HEK293 (cell line): Measurements from ENCODE around the gene KCNJ6.
A peak's percentile ranks its signal among the peaks of the same experiment; 100 is the strongest.

ENCODE experiments used
- EGR2 ChIP-seq: fragments of 450-650 bp; formaldehyde crosslinking; IDR thresholded peaks from 2 replicates; pipeline ENCODE4 v1.5.1; 2016; ENCODE audit warnings: low read depth, missing biosample characterization, missing genetic modification characterization
- GFI1B ChIP-seq: fragments of 450-650 bp; formaldehyde crosslinking; IDR thresholded peaks from 2 replicates; pipeline ENCODE4 v1.5.1; 2016; ENCODE audit warnings: missing biosample characterization, missing genetic modification characterization
- IKZF3 ChIP-seq: fragments of 450-650 bp; IDR thresholded peaks from 2 replicates; pipeline ENCODE4 v1.5.0; 2018; ENCODE audit warnings: missing biosample characterization, mild to moderate bottlenecking, missing genetic modification characterization, moderate library complexity
- PRDM10 ChIP-seq: fragments of 450-650 bp; formaldehyde crosslinking; IDR thresholded peaks from 2 replicates; pipeline ENCODE4 v1.5.1; 2016; ENCODE audit warnings: missing biosample characterization, missing genetic modification characterization
- REST ChIP-seq: fragments of 450-650 bp; formaldehyde crosslinking; IDR thresholded peaks from 2 replicates; pipeline ENCODE4 v1.5.1; 2016; ENCODE audit warnings: missing biosample characterization, missing genetic modification characterization
- SP7 ChIP-seq: fragments of 450-650 bp; formaldehyde crosslinking; IDR thresholded peaks from 2 replicates; pipeline ENCODE4 v1.5.1; 2016; ENCODE audit warnings: missing biosample characterization, missing genetic modification characterization
- YY1 ChIP-seq: fragments of 450-650 bp; formaldehyde crosslinking; IDR thresholded peaks from 2 replicates; pipeline ENCODE4 v1.5.1; 2018; ENCODE audit warnings: missing biosample characterization, missing genetic modification characterization
- ZBTB10 ChIP-seq: fragments of 450-650 bp; formaldehyde crosslinking; IDR thresholded peaks from 2 replicates; pipeline ENCODE4 v1.5.1; 2016; ENCODE audit warnings: missing biosample characterization, missing genetic modification characterization
- ZBTB11 ChIP-seq: fragments of 450-650 bp; formaldehyde crosslinking; conservative IDR thresholded peaks from 2 replicates; pipeline ENCODE4 v1.5.1; 2016; ENCODE audit warnings: low read depth, missing biosample characterization, missing genetic modification characterization
- ZBTB21 ChIP-seq: fragments of 450-650 bp; formaldehyde crosslinking; IDR thresholded peaks from 2 replicates; pipeline ENCODE4 v1.5.1; 2017; ENCODE audit warnings: missing biosample characterization, missing genetic modification characterization
- ZBTB48 ChIP-seq: fragments of 450-650 bp; formaldehyde crosslinking; IDR thresholded peaks from 2 replicates; pipeline ENCODE4 v1.5.1; 2016; ENCODE audit warnings: missing biosample characterization, missing genetic modification characterization
- ZBTB8A ChIP-seq: fragments of 450-650 bp; formaldehyde crosslinking; IDR thresholded peaks from 2 replicates; pipeline ENCODE4 v1.5.1; 2016; ENCODE audit warnings: missing biosample characterization, missing genetic modification characterization
- ZFP3 ChIP-seq: fragments of 450-650 bp; formaldehyde crosslinking; IDR thresholded peaks from 2 replicates; pipeline ENCODE4 v1.5.1; 2016; ENCODE audit warnings: low read depth, missing biosample characterization, missing genetic modification characterization
- ZNF10 ChIP-seq: fragments of 450-650 bp; formaldehyde crosslinking; IDR thresholded peaks from 2 replicates; pipeline ENCODE4 v1.5.1; 2017; ENCODE audit warnings: missing biosample characterization, missing genetic modification characterization
- ZNF112 ChIP-seq: fragments of 450-650 bp; formaldehyde crosslinking; IDR thresholded peaks from 2 replicates; pipeline ENCODE4 v1.5.0; 2017; ENCODE audit warnings: missing biosample characterization, missing genetic modification characterization
- ZNF121 ChIP-seq: fragments of 450-650 bp; formaldehyde crosslinking; IDR thresholded peaks from 2 replicates; pipeline ENCODE4 v1.5.1; 2016; ENCODE audit warnings: missing biosample characterization, missing genetic modification characterization
- ZNF140 ChIP-seq: fragments of 450-650 bp; formaldehyde crosslinking; IDR thresholded peaks from 2 replicates; pipeline ENCODE4 v1.5.1; 2016; ENCODE audit warnings: missing biosample characterization, missing genetic modification characterization
- ZNF16 ChIP-seq: fragments of 450-650 bp; formaldehyde crosslinking; IDR thresholded peaks from 2 replicates; pipeline ENCODE4 v1.5.1; 2016; ENCODE audit warnings: low read depth, missing biosample characterization, missing genetic modification characterization
- ZNF169 ChIP-seq: fragments of 450-650 bp; formaldehyde crosslinking; IDR thresholded peaks from 2 replicates; pipeline ENCODE4 v1.5.1; 2016; ENCODE audit warnings: missing biosample characterization, missing genetic modification characterization
- ZNF174 ChIP-seq: fragments of 450-650 bp; formaldehyde crosslinking; IDR thresholded peaks from 2 replicates; pipeline ENCODE4 v1.5.0; 2017; ENCODE audit warnings: missing biosample characterization, mild to moderate bottlenecking, missing genetic modification characterization
- ZNF184 ChIP-seq: fragments of 450-650 bp; IDR thresholded peaks from 2 replicates; pipeline ENCODE4 v1.5.1; 2018; ENCODE audit warnings: missing biosample characterization, mild to moderate bottlenecking, missing genetic modification characterization
- ZNF292 ChIP-seq: fragments of 450-650 bp; formaldehyde crosslinking; IDR thresholded peaks from 2 replicates; pipeline ENCODE4 v1.5.1; 2016; ENCODE audit warnings: low read depth, missing biosample characterization, missing genetic modification characterization, borderline replicate concordance
- ZNF354C ChIP-seq: fragments of 450-650 bp; formaldehyde crosslinking; IDR thresholded peaks from 2 replicates; pipeline ENCODE4 v1.5.1; 2016; ENCODE audit warnings: missing biosample characterization, missing genetic modification characterization, low read depth, borderline replicate concordance
- ZNF626 ChIP-seq: fragments of 450-650 bp; sonication (Bioruptor Pico); formaldehyde crosslinking; IDR thresholded peaks from 2 replicates; pipeline ENCODE4 v1.5.1; 2018; ENCODE audit warnings: missing biosample characterization, missing genetic modification characterization, inconsistent platforms
- ZNF629 ChIP-seq: fragments of 450-650 bp; formaldehyde crosslinking; IDR thresholded peaks from 2 replicates; pipeline ENCODE4 v1.5.1; 2017; ENCODE audit warnings: missing biosample characterization, missing genetic modification characterization
- ZNF654 ChIP-seq: fragments of 450-650 bp; formaldehyde crosslinking; IDR thresholded peaks from 2 replicates; pipeline ENCODE4 v1.5.1; 2016; ENCODE audit warnings: low read depth, missing biosample characterization, missing genetic modification characterization
- ZNF768 ChIP-seq: fragments of 450-650 bp; formaldehyde crosslinking; IDR thresholded peaks from 2 replicates; pipeline ENCODE4 v1.5.1; 2018; ENCODE audit warnings: missing biosample characterization, mild to moderate bottlenecking, missing genetic modification characterization
- ZXDB ChIP-seq: fragments of 450-650 bp; formaldehyde crosslinking; IDR thresholded peaks from 2 replicates; pipeline ENCODE4 v1.5.1; 2016; ENCODE audit warnings: missing biosample characterization, missing genetic modification characterization

The KCNJ6 gene

GRCh38 chr21:37700641-37701202 lies 215.5 kb downstream of the KCNJ6 start (continued):
- TF ChIP-seq EGR2 (tag by site-specific recombination) (peak; percentile 17; the same call in 1 of the 2 replicates), SP7 (tag by site-specific recombination) (0 out of 2 replicates have a peak, but pooled peaks have one; percentile 45), ZNF121 (tag by site-specific recombination) (no peak), ZXDB (tag by site-specific recombination) (no peak), ZNF626 (tag by site-specific recombination) (no peak), ZBTB48 (tag by site-specific recombination) (peak; percentile 38; the same call in 1 of the 2 replicates), ZNF10 (tag by site-specific recombination) (no peak), ZNF654 (tag by site-specific recombination) (peak; percentile 78), REST (tag by site-specific recombination) (no peak), ZBTB8A (tag by site-specific recombination) (no peak), ZNF112 (tag by site-specific recombination) (no peak), PRDM10 (tag by site-specific recombination) (no peak), ZNF169 (no peak), ZNF354C (tag by site-specific recombination) (no peak), ZFP3 (tag by site-specific recombination) (no peak), IKZF3 (tag by site-specific recombination) (no peak), GFI1B (tag by site-specific recombination) (no peak), ZNF629 (tag by site-specific recombination) (peak; percentile 29; the same call in 1 of the 2 replicates), ZNF140 (no peak), ZNF16 (tag by site-specific recombination) (no peak), ZBTB10 (tag by site-specific recombination) (peak; percentile 84; the same call in 1 of the 2 replicates), ZNF768 (tag by site-specific recombination) (no peak), ZBTB21 (tag by site-specific recombination) (no peak), ZNF184 (tag by site-specific recombination) (no peak), ZBTB11 (tag by site-specific recombination) (no peak), ZNF292 (tag by site-specific recombination) (no peak), YY1 (tag by site-specific recombination) (no peak), ZNF174 (no peak)
